LHCN-M2 (cell line): Measurements from ENCODE around the gene RABL6. TPM values are rescaled to one million over a fixed set of nuclear protein-coding genes. Genes with fewer than 3 reads are reported as not detected.
"Not testable (repeated sequence)": the region's sequence is repeated elsewhere in the genome, so short reads cannot be mapped to it uniquely, and the experiment has no call there.

Experiments used
- DNase-seq: peaks from one replicate; pipeline ENCODE4 v3.0.0-alpha.2; 2012; ENCODE audit warnings: low read depth
- total RNA-seq: library from RNA; depleted of rRNA; stranded (reverse); fragments of >200 nt; gene quantifications from 2 replicates; pipeline ENCODE4 v1.2.3, GENCODE V29; 2014

RABL6 gene
- total RNA-seq, 1 experiment from 2014 or later = 91.3 TPM

DNA sequence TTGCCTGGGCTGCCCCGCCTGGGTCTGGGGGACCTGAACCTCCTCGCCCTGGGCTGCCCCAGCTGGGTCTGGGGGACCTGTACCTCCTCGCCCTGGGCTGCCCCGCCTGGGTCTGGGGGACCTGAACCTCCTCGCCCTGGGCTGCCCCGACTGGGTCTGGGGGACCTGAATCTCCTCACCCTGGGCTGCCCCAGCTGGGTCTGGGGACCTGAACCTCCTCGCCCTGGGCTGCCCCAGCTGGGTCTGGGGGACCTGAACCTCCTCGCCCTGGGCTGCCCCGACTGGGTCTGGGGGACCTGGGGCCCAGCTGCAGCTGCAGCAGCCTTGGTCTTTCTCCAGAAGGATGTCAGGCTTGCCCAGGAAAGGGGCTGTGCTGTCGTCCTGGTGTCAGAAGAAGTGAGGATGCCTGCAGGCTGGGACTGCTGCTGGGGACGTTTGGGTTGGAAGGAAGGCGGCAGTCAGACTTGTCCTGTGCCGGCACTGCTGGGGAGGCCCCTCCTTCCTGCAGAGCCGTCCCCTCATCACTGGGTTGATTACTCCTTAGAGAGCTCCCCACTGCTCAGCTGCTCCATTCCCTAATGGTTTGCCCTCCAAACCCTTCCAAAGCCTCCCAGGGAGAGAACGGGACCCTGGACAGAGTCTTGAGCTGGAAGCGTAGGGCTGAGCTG lies 25.8 kb downstream of the RABL6 start:
- DNase-seq = not testable (repeated sequence)

DNA sequence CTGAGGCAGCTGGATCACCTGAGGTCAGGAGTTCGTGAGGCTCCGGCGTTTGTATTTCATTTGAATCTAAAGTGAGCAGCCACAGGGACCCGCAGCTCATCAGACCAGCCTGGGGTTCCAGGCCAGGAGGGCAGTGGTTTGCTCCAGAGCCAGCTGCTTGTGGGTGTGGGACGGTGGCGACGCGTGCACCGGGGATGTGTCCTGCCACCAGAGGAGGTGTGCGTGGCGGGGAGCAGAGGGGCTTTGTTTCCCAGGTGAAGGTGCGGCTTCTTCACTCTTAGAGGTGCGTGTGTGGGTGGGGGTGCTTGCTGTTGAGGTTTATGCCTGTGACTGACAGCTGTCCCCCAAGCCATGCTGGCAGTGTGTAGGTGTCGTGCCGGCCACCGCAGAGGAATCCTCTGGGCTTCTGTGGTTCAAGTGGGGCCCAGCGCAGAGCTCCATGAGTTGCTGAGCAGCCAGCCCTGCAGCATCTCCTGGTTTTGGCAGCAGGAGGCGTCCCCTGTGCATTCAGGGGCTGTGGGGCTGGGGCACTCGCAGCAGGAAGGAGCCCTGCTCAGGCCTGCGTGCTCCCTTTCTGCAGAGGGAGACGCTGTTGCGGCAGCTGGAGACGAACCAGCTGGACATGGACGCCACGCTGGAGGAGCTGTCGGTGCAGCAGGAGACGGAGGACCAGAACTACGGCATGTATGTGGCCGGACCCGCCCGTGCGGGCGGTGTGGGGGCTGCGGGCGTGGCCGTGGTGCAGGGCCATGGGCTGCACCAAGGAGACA lies 27.6 kb downstream of the RABL6 start:
- DNase-seq = no peak

DNA sequence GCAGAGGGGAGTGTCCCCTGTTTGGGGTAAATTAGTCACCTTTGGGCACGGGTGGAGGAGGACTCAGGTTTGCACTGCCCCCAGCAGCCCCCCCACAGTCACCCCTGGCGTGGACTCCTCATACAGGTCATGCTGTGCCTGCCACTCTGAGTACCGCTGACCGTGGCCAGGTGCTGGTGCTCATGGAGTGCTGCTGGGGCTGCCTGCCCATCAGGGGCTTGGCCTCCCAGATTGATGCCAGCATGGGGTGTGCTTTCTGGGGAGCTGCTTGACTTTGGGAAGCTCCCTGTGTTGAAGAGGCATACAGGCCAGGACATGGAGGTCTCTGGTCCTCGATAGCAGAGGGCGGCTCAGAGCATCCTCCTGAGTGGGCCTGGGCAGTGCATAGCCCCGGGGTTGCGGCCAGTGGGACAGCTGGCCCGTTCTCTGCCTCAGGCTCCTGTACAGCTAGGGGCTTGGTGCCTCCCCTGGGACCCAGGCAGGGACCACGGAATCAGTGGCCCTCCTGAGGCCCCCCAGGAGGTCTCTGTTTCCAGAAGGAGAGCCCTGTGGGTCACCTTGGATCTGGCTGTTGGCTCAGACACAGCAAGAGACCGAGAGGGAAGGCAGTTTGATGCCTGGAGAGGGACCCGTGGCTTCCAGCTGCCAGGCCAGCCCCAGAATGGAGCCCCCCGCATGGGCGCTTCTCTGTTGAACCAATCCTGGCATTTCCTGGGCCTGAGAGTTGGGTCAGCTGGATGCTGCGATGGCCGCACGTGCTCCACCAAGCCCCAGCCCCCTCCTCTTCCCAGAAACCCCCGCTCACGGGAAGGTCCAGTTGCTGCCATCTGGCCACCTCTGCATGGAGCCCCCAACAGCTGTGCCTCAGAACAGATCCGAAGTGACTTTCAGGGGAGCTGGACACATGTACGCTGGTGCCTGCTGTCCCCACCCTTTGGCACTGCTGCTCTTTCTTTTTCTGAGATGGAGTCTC lies 28.5 kb downstream of the RABL6 start:
- no peak for DNase-seq

GRCh38 chr9:136837146-136837855 lies 29.6 kb downstream of the RABL6 start:
- no peak for DNase-seq

GRCh38 chr9:136837856-136838277 lies 30.1 kb downstream of the RABL6 start:
- not testable (repeated sequence) for DNase-seq

GRCh38 chr9:136838314-136839228 lies 30.8 kb downstream of the RABL6 start:
- DNase-seq = no peak

DNA sequence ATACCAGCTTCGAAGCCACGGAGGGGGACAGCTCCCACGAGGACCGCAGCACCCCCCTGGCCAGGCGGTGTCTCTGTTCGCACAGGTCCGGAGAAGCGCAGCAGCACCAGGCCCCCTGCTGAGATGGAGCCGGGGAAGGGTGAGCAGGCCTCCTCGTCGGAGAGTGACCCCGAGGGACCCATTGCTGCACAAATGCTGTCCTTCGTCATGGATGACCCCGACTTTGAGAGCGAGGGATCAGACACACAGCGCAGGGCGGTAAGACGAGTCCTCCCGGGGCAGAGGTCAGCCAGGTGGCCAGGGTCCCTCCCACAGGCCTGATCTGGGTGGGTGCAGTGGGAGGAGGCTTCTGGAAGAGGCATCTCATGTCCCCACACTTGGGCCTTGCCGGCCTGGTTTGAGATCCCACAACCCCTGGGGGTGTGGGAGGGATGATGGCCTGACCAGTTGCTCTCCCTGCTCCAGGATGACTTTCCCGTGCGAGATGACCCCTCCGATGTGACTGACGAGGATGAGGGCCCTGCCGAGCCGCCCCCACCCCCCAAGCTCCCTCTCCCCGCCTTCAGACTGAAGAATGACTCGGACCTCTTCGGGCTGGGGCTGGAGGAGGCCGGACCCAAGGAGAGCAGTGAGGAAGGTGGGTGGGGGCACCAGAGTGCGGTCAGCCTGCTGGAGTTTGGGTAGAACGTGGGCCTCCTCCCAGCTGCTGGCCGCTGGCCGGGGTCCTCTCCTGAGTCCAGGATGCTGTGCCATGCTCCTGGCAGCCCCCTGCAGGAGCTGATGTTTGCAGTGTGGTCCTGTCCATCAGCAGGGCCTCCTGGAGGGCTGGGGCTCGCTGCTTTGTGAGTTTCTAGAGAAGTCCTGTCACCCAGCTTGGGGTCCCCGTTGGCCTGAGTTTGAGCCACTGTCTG lies 31.7 kb downstream of the RABL6 start:
- DNase-seq = no peak

GRCh38 chr9:136840140-136840876 lies 32.6 kb downstream of the RABL6 start:
- no peak for DNase-seq

DNA sequence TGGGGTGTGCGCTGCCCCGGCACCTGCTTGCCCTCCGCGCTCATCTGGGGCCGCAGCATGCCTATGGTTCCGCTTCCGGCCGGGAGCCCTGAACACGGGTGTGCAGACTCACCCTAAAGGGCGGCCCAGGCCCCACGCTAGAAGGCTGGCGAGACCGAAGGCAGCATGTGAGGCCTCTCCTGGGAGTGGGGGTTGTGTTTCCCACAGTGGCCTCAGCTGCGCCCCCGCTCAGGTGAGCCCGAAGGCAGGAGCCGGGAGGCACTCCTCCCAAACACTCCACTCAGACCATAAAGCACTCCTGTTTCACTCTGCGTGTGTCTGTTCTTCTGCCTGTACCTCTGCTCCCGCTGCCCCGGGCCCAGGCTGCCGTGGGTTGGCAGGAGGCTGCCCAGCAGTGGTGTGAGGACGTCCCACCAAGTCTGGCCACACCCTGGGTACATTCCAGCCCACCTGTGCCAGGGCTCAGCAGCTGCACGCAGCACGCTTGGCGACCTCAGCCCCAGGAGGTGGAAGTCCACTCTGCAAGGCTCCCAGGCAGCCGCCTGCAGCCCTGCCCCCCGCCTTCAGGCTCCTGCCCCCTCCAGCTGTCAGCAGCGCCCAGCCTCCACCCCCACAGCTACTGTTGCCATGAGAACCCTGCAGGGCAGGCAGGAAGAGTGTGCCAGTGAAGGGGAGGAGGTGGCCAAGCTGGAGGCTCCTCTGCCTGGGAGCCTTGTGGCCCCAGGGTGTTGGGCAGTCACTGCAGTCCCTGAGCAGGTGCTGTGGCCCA lies 33.3 kb downstream of the RABL6 start:
- peak; percentile 87 for DNase-seq

DNA sequence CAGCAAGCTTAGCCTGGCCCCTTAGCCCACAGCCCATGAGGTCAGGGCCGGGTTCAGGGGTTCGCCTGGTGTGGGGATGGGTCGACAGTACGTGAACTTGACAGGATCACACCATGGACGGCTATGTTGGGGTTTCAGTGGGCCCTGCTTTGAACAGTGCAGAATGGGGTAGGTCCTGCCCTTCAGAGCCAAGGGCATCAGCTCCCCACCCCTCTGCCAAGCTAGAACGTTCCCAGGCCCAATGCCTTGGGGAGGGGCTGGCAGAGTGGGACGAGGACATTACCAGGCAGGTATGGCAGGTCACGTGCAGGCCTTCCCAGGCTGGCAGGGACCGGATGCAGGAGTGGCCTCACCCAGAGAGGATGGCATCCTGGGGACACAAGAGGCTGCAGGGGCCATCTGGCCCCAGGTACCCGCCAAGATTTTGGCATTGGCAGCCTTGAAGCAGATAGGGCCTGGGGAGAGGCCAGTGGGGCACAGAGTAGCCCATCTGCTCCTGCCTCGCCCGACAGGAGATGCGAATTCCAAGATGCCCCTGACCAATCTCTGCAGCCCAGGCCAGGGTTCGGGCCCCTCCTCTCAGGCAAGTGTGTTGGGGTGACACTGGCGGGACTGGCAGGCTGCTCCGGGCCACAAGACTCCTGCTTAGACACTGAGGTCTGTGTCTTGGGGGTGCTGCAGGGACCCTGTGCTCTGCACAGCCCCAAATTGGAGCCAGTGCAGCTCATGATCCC lies 34.1 kb downstream of the RABL6 start:
- DNase-seq = not testable (repeated sequence)

DNA sequence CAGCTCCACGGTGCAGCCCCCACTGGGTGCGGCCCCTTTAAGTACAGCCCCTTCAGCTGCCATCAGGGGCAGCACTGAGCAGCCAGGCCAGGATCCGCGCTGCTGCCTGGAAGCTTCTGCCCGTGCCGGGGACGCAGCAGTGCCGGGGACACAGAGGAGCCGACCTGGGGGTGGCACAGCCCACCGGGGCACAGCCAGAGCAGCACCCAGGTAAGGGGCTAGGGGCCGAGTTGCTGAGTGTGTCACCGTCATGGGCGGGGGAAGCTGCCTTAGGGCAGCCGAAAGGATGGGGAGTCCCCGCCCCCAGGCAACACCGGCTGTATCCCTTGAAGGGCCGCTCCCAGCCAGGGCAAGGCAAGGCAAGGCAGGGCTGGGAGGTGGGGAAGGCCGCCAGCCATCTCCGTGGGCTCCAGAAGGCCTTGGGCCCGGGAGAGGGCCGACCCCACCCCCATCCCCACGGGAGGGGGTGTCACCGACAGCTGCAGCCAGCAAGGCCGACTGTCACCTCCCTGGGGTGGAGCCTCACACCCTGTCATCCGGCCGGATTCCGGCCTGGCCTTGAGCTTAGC lies 34.7 kb downstream of the RABL6 start, which contains the start of gene AJM1:
AJM1 (plus strand) TSS at position 99 of the 569 bp plus-strand sequence. CDS start 1,937 bp downstream, outside the sequence.
- DNase-seq = peak; percentile 72

DNA sequence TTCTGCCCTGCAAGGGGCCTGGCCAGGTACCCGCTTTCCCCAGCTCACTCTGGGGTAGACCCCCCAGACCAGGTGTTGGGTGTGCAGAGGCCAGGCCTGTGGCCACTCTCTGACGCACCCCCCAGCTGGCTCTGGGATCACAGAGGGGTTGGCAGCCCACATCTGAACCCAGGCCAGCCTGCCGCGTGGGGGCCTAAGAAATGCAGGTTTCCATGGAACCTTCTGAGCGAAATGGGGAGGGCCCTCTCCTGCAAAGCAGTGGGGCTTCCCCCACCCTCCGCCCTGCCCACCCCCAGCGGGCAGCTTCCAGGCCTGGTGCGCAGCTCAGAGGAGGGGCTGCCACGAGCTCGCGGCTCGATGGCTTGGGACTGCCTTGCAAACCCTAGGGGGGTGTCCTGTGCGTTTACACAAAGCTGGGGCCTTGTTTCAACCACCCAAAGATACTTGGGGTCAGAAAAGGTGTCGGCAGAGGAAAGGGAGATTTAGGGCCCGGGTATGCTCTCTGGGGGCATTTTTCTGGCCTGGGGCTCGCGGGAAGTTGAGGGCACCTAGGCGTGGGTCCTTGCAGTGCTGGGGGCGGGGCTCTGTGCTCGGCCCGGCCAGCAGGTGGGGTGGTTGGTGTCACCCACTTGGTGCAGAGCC lies 35.5 kb downstream of the RABL6 start:
- not testable (repeated sequence) for DNase-seq

GRCh38 chr9:136843801-136844740 lies 36.3 kb downstream of the RABL6 start:
- DNase-seq = not testable (repeated sequence)

DNA sequence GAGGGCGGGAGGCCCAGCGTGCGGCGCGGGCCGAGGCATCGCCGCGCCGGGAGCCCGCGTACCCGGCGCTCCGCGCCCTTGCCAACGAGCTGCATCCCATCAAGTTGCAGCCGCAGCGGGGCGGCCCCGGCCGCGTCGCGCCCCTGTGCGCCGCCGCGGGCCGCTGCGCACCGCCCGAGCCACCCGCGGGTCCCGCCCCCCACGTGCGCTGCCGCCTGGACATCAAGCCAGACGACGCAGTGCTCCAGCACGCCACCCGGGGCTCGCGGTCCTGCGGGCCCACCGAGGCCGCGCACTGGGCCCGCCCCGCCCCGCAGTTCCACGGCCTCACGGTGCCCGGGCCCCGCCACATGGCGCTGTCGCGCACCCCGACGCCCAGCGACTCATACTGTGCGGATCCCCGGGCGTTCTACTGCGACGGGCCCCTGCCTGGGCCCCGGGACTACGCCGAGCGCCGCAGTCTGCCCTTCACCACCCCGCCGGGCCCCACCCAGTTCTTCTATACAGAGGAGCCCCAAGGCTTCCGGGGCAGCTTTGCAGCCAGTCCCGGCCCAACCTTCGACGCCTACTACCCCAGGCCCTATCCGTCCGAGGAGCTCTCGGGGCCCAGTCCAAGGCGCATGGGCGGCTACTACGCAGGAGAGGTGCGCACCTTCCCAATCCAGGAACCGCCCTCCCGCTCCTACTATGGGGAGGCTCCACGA lies 37.2 kb downstream of the RABL6 start:
- no peak for DNase-seq
